HG02571 (cell line): ENCODE measurements around the gene ZSCAN5A.
"Not testable (repeated sequence)": the region's sequence is repeated elsewhere in the genome, so short reads cannot be mapped to it uniquely, and the experiment has no call there.

Source experiments
- ATAC-seq: cut with Tn5 transposase; IDR thresholded peaks from one replicate; pipeline ENCODE4 v1.9.1; 2021; ENCODE audit warnings: mild to moderate bottlenecking, moderate library complexity; ENCODE audit not compliant: unreplicated experiment

The ZSCAN5A gene

DNA sequence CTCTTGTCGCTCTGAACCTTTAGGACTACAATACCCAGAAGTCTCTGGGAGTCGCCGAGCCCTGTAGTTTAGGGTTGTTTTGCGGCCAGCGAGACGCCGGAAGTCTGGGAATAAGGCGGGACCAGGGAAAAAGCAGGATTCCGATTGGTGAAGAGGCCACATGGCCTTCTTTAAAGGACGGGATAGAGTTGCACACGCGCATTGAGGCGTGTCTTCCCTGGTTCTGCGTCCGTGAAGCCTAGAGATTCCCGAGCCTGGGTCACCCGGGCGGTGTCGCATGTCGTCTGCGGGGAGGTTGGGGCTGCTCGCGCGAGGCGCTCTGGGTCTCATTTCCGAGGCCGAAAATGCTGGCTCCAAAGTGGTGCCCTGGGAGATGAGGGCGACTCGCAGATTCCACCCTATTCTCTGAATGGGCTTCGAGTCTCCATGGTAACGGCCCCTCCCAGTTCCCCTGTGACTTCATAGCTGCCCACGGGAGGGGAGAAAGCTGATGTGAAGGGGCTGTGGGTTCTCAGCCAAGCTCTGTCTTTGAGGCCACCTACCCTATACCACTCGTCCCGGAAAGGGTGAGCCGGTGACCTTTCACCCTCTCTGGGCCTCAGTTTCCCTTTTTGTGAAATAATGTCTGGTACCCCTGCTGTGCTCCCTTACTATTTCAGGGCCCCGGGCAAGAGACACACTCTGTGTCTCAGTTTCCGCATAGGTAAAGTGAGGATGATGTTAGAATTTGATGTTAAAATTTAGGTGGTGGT, 614 bp upstream of the ZSCAN5A start:
- peak; percentile 73 for ATAC-seq

- ATAC-seq: no peak
These were observed 640 bp downstream of the ZSCAN5A start for GRCh38 chr19:56314018-56314380.

- no peak for ATAC-seq
These were observed 1.6 kb downstream of the ZSCAN5A start for GRCh38 chr19:56312787-56313657.

GRCh38 chr19:56312342-56312741, 2.3 kb downstream of the ZSCAN5A start:
- no peak for ATAC-seq

DNA sequence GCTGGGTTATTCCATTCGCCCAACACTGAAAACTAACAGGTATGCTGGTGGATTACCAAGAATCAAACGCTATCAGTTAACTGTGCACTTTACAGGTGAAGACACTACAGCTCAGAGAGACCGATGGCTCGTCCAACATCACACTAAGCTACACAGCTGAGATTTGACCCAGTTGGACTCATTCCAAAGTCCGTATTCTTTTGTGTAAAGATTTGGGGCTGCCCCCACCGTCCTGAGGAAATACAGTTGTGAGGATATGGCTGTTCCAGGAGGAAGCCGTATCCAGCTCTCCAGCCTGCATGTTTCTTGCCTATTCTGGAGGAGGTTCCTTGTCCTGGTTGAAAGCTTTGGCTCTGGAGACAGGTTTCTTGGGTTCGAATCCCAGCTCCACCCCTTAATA, 4.2 kb downstream of the ZSCAN5A start:
- ATAC-seq: no peak

DNA sequence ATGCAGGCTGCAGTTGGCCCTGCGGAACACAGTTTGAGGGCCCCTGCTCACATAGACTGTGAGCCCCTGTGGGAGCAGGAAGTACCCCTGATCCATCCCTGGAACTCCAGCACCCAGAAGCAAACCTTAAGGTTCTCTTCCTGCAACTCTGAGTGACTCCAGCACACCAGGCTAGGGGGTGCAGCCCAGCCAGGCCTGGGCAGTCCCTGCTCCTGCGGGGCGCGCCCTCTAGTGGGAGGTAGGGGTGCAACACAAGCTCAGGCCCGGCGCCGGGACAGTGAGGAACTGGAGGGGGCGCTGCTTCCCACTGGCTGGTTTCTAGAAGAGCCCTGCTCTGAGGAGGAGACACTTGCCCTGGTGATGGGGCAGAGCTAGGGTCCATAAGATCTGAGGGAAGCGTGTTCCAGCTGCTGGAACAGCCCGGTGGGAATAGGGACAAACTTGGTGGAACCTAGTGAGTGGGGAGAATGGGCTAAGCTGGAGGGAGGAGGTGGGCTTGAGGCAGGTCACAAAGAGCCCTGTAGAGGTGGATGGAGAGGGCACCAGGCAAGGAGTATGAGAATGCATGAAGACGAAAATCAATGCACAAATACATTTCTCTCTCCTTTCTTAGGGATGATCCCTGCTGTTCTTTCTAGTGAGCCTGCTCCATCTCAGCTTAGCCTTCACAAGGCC, 5.0 kb downstream of the ZSCAN5A start:
- ATAC-seq: no peak

GRCh38 chr19:56308792-56309191, 5.8 kb downstream of the ZSCAN5A start:
- no peak for ATAC-seq

GRCh38 chr19:56307062-56307461, 7.6 kb downstream of the ZSCAN5A start:
- not testable (repeated sequence) for ATAC-seq

DNA sequence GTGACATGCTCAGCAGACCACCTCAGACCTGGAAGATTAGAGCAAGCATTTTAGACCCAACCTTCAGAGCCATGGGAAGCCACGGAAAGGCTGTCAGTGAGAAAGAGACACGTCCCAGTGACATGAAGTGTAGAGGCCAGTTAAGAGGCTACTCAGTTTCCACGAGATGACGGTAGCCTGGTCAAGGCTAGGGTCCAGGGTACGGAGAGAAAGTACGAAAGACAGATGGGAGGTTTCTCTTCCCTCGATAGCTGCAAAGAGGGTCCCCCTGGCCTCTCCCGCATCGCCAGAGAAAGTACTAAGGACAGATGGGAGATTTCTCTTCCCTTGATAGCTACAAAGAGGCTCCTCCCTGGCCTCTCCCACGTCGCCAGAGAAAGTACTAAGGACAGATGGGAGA, 8.6 kb downstream of the ZSCAN5A start:
- no peak for ATAC-seq

GRCh38 chr19:56304243-56304642, 10.4 kb downstream of the ZSCAN5A start:
- no peak for ATAC-seq

DNA sequence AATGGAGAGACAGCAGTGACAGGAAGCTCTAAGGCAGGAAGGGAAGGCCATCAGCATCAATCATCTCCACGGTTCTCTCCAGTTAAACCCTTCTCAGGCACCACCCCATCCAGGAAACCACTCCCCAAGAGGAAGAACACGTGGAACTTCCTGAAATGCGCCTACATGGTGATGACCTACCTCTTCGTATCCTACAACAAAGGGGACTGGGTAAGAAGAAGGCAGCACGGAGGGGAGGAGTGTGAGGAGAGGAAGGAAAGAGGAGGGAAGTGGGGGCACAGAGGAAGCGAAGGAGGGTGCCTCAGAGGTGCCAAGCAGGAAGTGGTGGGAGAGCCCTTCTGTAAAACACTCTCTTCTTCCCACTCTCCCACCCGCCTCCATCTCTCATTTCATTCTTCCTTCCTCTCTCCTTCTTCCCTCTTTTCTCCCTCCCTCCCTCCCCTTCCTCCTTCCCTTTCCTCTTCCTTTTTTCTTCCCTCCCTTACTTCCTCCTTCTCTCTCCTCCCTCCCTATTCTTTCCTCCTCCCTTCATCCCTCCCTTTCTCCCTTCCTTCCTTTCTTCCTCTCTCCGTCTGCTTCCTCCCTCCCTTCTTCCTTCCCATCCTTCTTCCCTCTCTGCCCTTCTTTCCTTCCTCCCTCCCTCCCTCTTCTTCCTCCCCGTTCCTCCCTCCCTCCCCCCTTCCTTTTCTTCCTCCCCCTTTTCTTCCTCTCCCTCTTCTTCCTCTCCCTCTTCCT, 12.6 kb downstream of the ZSCAN5A start:
- no peak for ATAC-seq

DNA sequence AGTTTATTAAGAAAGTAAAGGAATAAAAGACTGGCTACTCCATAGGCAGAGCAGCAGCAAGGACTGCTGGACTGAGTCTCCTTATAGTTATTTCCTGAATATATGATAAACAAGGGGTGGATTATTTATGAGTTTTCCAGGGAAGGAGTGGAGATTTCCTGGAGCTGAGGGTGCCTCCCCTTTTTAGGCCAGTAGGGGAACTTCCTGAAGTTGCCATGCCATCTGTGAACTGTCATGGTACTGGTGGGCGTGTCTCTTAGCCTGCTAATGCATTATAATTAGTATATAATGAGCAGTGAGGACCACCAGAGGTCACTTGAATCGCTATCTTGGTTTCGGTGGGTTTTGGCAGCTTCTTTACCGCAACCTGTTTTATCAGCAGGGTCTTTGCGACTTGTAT, 13.5 kb downstream of the ZSCAN5A start:
- ATAC-seq: no peak

DNA sequence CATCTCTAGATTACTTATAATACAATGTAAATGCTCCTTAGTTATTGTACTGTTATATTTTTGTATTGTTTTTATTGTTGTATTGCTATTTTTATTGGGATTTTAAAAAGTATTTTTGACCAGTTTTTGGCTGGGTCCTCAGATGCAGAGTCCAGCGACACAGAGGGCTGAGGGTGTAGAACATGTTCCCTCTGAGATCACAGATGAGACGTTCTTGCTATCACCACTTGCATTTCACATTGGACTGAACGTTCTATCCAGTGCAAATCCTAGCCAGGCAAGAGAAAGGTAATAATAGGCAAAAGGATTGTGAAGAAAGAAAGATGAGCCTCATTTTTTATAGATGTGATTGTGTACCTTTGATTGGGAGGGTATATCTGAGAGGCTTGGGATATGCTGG, 15.0 kb downstream of the ZSCAN5A start:
- ATAC-seq: no peak

DNA sequence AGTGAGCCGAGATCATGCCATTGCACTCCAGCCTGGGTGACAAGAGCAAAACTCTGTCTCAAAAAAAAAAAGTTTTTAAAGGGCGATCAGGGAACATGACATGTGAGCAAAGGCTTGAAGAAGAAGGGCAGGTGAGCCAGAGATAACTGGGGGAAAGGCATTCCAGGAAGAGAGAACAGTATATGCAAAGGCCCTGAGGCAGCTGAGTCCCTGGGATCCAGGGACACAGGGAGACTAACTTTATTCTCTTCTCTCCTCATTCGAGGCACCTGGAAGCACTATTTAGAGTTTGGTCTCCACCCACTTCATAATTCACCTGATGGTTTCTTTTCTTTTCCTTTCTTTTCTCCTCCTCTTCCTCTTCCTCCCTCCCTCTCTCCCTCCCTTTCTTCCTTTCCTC, 17.6 kb downstream of the ZSCAN5A start:
- no peak for ATAC-seq

DNA sequence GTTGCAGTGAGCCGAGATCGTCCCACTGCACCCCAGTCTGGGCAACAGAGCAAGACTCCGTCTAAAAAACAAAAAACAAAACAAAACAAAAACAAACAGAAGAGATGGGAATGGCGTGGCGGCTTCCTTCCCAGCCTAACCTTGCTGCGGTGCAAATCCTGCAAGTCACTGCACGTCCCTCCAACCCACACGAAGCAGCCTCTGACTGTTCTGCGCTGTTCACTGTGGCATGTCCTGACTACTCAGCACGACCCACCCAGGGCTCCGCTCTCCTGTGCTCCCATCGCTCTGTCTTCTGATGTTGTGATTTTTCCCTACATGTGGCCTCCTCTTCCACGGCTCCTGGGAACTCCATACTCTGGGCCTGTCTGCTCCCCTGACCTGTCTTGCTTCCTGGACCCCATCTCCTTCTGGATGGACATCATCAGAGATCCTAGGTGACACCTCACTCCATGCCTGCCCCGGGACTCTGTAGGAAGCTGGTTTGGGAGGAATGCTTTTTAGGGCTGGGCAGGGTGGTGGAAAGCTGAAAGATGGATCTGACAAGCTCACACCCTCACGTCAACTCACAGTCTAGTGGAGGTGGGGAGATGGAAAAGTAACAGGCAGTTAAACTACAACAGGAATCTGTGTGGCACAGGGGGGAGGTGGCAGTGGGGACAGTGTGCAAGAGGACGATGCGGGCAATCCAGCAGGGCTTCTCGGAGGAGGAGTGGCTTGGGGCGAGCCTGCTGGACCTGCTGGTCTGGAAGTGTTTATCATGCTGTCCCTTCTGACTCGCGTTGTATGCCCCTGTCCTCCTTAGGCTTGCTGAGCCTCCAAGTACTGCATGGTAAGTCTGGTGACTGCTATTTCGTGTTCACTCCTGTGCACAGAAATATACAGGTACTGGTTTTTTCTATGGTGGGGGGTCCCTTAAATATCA, 18.8 kb downstream of the ZSCAN5A start:
- no peak for ATAC-seq

- no peak for ATAC-seq
These were observed 20.1 kb downstream of the ZSCAN5A start for GRCh38 chr19:56294549-56294948.

DNA sequence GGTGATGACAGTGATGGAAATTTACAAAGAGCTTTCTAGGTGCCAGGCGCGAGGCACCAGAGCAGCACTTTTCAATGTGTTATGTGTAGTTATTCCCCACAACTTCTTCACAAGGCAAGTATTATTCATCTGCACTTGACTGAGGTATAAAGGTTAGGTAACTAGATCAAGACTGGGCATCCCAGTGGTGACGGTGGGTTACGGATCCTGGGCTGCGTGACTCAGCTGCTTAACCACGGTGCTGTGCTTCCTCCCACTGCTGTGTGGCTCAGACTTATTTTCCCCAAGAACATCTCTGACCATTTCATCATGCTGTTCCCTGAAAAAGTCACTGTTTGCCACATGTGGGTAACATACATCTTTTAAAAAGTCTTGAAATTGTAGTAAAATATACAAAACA, 22.8 kb downstream of the ZSCAN5A start:
- no peak for ATAC-seq

DNA sequence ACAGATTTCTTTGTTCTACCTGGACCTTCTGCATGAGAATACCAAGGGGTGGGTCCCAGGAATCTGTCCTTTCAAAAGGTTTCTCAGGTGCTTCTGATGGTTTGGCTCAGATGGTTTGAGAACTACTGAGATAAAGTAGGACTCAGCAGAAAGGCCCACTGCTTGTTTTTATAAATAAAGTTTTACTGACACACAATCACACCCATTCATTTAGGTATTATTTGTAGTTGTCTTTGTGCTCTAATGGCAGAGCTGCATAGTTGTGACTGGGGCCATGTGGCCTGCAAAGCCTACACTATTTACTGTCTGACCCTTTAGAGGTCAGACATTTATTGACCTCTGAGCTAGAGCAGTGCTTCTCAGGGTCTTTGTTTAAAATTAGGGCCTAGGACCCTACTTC, 24.5 kb downstream of the ZSCAN5A start:
- ATAC-seq: no peak

GRCh38 chr19:56284746-56285145, 29.9 kb downstream of the ZSCAN5A start:
- no peak for ATAC-seq

DNA sequence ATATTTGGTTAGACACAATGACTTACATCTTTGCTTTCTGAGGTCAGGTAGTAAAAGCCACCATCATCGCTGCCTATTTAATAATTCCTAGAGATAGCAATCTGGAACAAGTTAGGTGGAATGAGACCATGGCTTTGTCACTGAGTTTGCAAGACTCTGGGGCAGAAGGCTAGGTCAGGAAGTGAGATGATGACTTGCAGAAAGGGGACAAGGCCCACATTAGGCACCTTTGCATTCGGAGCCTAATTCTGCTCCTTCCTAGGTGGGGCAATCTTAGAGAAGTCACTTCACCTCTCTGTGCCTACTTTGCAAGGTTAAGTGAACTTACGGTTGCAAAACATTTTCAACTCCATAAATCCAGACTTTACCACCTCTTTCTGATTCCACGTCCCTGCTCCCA, 31.8 kb downstream of the ZSCAN5A start:
- no peak for ATAC-seq
